GM12875 (cell line): ENCODE measurements around the gene HOXD13.

Experiments used
- H3K4me3 ChIP-seq: one replicate; pipeline ENCODE4 v1.5.1; 2011; ENCODE audit warnings: low read depth, low read length, control low read depth
- CTCF ChIP-seq: IDR thresholded peaks from 2 replicates; pipeline ENCODE4 v1.5.1; 2011; ENCODE audit warnings: low read depth, mild to moderate bottlenecking, control low read depth, inconsistent platforms, low read length, moderate library complexity, borderline replicate concordance; ENCODE audit not compliant: insufficient read depth

HOXD13 gene

GRCh38 chr2:176091329-176092258, 927 bp upstream of the HOXD13 start:
- TF ChIP-seq CTCF = no peak
- no peak overlapping the region for H3K4me3 ChIP-seq

- no peak for TF ChIP-seq CTCF
- no peak overlapping the region for H3K4me3 ChIP-seq
Measured at GRCh38 chr2:176093145-176093897, 800 bp downstream of the HOXD13 start.

GRCh38 chr2:176093898-176094249, 1.4 kb downstream of the HOXD13 start:
- H3K4me3 ChIP-seq = no peak overlapping the region
- TF ChIP-seq CTCF = no peak

GRCh38 chr2:176094349-176094748, 1.8 kb downstream of the HOXD13 start:
- H3K4me3 ChIP-seq = no peak overlapping the region

GRCh38 chr2:176095421-176095820, 2.9 kb downstream of the HOXD13 start:
- H3K4me3 ChIP-seq = no peak overlapping the region
- no peak for TF ChIP-seq CTCF

More at GRCh38 chr2:176094349-176094748, 1.8 kb downstream of the HOXD13 start:
- TF ChIP-seq CTCF = no peak

GRCh38 chr2:176096243-176096985, 3.9 kb downstream of the HOXD13 start:
- TF ChIP-seq CTCF = no peak
- no peak overlapping the region for H3K4me3 ChIP-seq
